ENCODE data around the gene GPR55.

DNA sequence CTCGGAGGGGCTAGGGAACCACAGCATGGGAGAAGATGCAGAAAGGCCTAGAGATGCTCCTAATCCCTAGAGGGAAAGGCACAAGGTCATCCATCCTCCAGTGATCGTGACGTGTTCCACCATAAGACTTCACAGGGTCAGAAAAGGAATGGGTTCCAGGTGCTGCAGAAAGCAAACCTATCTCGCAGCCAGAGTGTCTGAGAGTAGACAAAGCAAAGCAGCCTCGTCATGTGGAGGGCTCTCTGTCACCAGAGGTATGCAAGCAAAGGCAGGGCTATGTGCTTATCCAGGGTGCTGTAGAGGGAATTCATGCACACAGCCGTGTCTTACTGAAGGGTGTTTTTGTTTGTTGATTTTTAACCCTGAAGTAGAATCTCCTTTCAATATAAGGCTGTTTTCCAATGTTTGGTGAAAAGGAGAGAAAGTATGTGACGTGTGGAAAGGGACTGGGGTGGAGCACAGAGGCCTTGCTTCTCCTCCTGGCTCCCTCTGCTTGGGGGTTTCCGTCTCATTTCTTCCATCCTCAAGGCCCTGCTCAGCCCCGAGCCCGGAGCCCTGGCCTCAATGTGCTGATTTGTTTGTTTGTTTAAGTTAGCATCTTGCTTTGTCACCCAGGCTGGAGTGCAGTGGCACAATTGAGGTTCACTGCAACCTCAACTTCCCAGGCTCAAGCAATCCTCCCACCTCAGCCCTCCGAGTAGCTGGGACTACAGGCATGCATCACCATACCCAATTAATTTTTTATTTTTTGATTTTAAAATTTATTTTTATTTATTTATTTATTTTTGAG lies 3.0 kb downstream of the GPR55 start:
- TF ChIP-seq, protein P1, sequence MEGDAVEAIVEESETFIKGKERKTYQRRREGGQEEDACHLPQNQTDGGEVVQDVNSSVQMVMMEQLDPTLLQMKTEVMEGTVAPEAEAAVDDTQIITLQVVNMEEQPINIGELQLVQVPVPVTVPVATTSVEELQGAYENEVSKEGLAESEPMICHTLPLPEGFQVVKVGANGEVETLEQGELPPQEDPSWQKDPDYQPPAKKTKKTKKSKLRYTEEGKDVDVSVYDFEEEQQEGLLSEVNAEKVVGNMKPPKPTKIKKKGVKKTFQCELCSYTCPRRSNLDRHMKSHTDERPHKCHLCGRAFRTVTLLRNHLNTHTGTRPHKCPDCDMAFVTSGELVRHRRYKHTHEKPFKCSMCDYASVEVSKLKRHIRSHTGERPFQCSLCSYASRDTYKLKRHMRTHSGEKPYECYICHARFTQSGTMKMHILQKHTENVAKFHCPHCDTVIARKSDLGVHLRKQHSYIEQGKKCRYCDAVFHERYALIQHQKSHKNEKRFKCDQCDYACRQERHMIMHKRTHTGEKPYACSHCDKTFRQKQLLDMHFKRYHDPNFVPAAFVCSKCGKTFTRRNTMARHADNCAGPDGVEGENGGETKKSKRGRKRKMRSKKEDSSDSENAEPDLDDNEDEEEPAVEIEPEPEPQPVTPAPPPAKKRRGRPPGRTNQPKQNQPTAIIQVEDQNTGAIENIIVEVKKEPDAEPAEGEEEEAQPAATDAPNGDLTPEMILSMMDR (optimal IDR thresholded peaks at IDR 0.05 in 1 of 3, IDR thresholded peaks at IDR 0.05 in 1 of 3, conservative IDR thresholded peaks at IDR 0.05 in 1 of 3; ENCODE audit: extremely low read depth in 1 of 3, insufficient read depth in 2 of 3, low read length in 3 of 3) = no peak
- no peak for TF ChIP-seq EZH2 (IDR thresholded peaks at IDR 0.05; ENCODE audit: low read length)
